Lung (tissue), 12 donors: Measurements from ENCODE around the gene TREM1. TPM values are rescaled to one million over a fixed set of nuclear protein-coding genes. Genes with fewer than 3 reads are reported as not detected.
A peak's percentile ranks its signal among the peaks of the same experiment; 100 is the strongest.

Experiments used
- ATAC-seq: fragments of 200-7000 bp; cut with Tn5 transposase; one replicate; pipeline ENCODE4 v1.9.1; 2020; ENCODE audit warnings: moderate number of reproducible peaks; ENCODE audit not compliant: insufficient read depth, low FRiP score
- DNase-seq, 3 donors: peaks; one replicate each; pipeline ENCODE4 v3.0.0-alpha.2; 2013 to 2017
- H3K27ac ChIP-seq, 2 donors: one replicate each; pipeline ENCODE4 v1.5.1; 2013; ENCODE audit warnings: mild to moderate bottlenecking in 2 of 2, moderate library complexity in 2 of 2, control low read depth in 1 of 2, inconsistent platforms in 1 of 2, low read depth in 1 of 2, low read length in 1 of 2
- H3K27me3 ChIP-seq, 3 donors: one replicate each; pipeline ENCODE4 v1.5.1; 2013; ENCODE audit warnings: low read length in 2 of 3; ENCODE audit not compliant: control insufficient read depth in 3 of 3, insufficient read depth in 3 of 3
- H3K36me3 ChIP-seq, 4 donors: one replicate each; pipeline ENCODE4 v1.5.1; 2013; ENCODE audit warnings: low read length in 4 of 4, mild to moderate bottlenecking in 1 of 4, moderate library complexity in 1 of 4; ENCODE audit not compliant: control insufficient read depth in 4 of 4, insufficient read depth in 4 of 4
- H3K4me1 ChIP-seq, 5 donors: one replicate each; pipeline ENCODE4 v1.5.1; 2013; ENCODE audit warnings: low read length in 5 of 5, mild to moderate bottlenecking in 2 of 5, moderate library complexity in 1 of 5; ENCODE audit not compliant: control insufficient read depth in 5 of 5, insufficient read depth in 5 of 5
- H3K4me3 ChIP-seq: one replicate; pipeline ENCODE4 v1.5.1; 2013; ENCODE audit warnings: mild to moderate bottlenecking, control low read depth, moderate library complexity
- H3K9ac ChIP-seq, 2 donors: one replicate each; pipeline ENCODE4 v1.5.1; 2013; ENCODE audit warnings: low read length in 2 of 2, control low read depth in 1 of 2; ENCODE audit not compliant: insufficient read depth in 1 of 2
- H3K9me3 ChIP-seq, 4 donors: one replicate each; pipeline ENCODE4 v1.5.1; 2013; ENCODE audit warnings: low read length in 3 of 4, mild to moderate bottlenecking in 1 of 4, moderate library complexity in 1 of 4; ENCODE audit not compliant: control insufficient read depth in 4 of 4, insufficient read depth in 3 of 4
- CTCF ChIP-seq: IDR thresholded peaks from 2 replicates; pipeline ENCODE4 v1.5.1; 2012; ENCODE audit warnings: mild to moderate bottlenecking; ENCODE audit errors: control extremely low read depth, extremely low read depth
- WGBS, 2 donors: extraction: QIAGEN DNeasy Blood & Tissue Kit; methylation state at CpG; one replicate each; pipeline ENCODE4 v1.1.7; 2013; 5-methylcytosine and 5-hydroxymethylcytosine counted together
- polyA plus RNA-seq, 2 donors: library from polyadenylated mRNA; stranded (reverse); fragments of 200-250 nt; gene quantifications; one replicate each; pipeline ENCODE4 v1.2.1, GENCODE V29; 2013
- total RNA-seq, 2 donors: library from RNA; depleted of rRNA in 1 of 2; stranded (reverse); fragments of >200 nt in 1 of 2; gene quantifications; one replicate each; pipeline ENCODE4 v1.2.1, GENCODE V29; 2014 to 2021
- donor health status: control.
- donor health status: control.
- donor health status: Bipolar disorder and iron deficiency.
- donor health status: healthy.
- donor health status: DM: yes; HTN: yes; CAD: no.

Gene TREM1
- total and polyA plus RNA-seq, 4 donors, result 17.4 to 112 (median 82.6) TPM

- 58 to 67% methylated on average over 4 of the region's 4 CpGs for WGBS, 2 donors
- H3K36me3 ChIP-seq, result no peaks in the 10 kb centered on the region
- H3K27ac ChIP-seq, result no peak overlapping the region
- TF ChIP-seq CTCF, result no peak
- ATAC-seq (no peak), DNase-seq (no peak)
- peaks cover 3 to 30% (median 29%) of the 10 kb centered on the region in 3 donors for H3K27me3 ChIP-seq
- no peak overlapping the region for H3K4me3 ChIP-seq
- H3K9ac ChIP-seq, result no peak overlapping the region
- peaks cover 0 to 2% (median 0%) of the 10 kb centered on the region in 4 donors for H3K9me3 ChIP-seq
- no peaks in the 10 kb centered on the region for H3K4me1 ChIP-seq
Measured at GRCh38 chr6:41325446-41326066, 39.1 kb upstream of the TREM1 start.

GRCh38 chr6:41321183-41321582 is 34.7 kb upstream of the TREM1 start:
- DNase-seq (no peak), ATAC-seq (no peak)
- H3K9ac ChIP-seq, result no peak overlapping the region
- H3K36me3 ChIP-seq, result no peaks in the 10 kb centered on the region
- no peak overlapping the region for H3K4me3 ChIP-seq
- no peak for TF ChIP-seq CTCF
- peaks cover 0 to 9% (median 0%) of the 10 kb centered on the region in 5 donors for H3K4me1 ChIP-seq
- 78 to 81% methylated on average over 4 of the region's 4 CpGs for WGBS, 2 donors
- no peaks in the 10 kb centered on the region for H3K9me3 ChIP-seq
- H3K27ac ChIP-seq, result no peak overlapping the region
- H3K27me3 ChIP-seq, result peaks cover 7 to 29% (median 28%) of the 10 kb centered on the region in 3 donors

GRCh38 chr6:41318654-41319565 is 32.4 kb upstream of the TREM1 start:
- H3K4me3 ChIP-seq, result no peak overlapping the region
- no peak overlapping the region for H3K9ac ChIP-seq
- DNase-seq (peak; percentile 77 to 85 (median 83)), ATAC-seq (peak; percentile 98)
- H3K27ac ChIP-seq, result no peak overlapping the region
- 18 to 20% methylated on average over 32 to 33 of the region's 33 CpGs for WGBS, 2 donors
- peaks cover 0 to 9% (median 0%) of the 10 kb centered on the region in 5 donors for H3K4me1 ChIP-seq
- peak; percentile 96 for TF ChIP-seq CTCF
- H3K27me3 ChIP-seq, result peaks cover 6 to 23% (median 18%) of the 10 kb centered on the region in 3 donors
- no peaks in the 10 kb centered on the region for H3K9me3 ChIP-seq
- H3K36me3 ChIP-seq, result no peaks in the 10 kb centered on the region
